KMS-11 (cell line): ENCODE results near the gene METTL8.
A peak's percentile ranks its signal among the peaks of the same experiment; 100 is the strongest.
"Not testable (repeated sequence)": the region's sequence is repeated elsewhere in the genome, so short reads cannot be mapped to it uniquely, and the experiment has no call there.

Experiments used
- H2AFZ ChIP-seq: fragments of 200-600 bp; sonication (generic); 2 replicates; pipeline ENCODE4 v1.6.1; 2016; ENCODE audit warnings: antibody characterized with exemption, mixed run types, low read depth
- H3K27ac ChIP-seq: fragments of 200-600 bp; sonication (generic); 2 replicates; pipeline ENCODE4 v1.6.1; 2016; ENCODE audit warnings: mild to moderate bottlenecking, mixed run types
- H3K27me3 ChIP-seq: fragments of 200-600 bp; sonication (generic); 2 replicates; pipeline ENCODE4 v1.6.1; 2017; ENCODE audit warnings: mild to moderate bottlenecking, low read depth, mixed run types, moderate library complexity; ENCODE audit not compliant: insufficient read depth
- H3K36me3 ChIP-seq: fragments of 200-600 bp; sonication (generic); 2 replicates; pipeline ENCODE4 v1.6.1; 2017; ENCODE audit warnings: mild to moderate bottlenecking, mixed run types; ENCODE audit not compliant: insufficient read depth
- H3K4me1 ChIP-seq: fragments of 200-600 bp; sonication (generic); 2 replicates; pipeline ENCODE4 v1.6.1; 2016; ENCODE audit warnings: mild to moderate bottlenecking, low read depth, mixed run types; ENCODE audit not compliant: poor library complexity, severe bottlenecking
- H3K4me2 ChIP-seq: fragments of 200-600 bp; sonication (generic); 2 replicates; pipeline ENCODE4 v1.7.0; 2016; ENCODE audit warnings: mild to moderate bottlenecking, mixed run types
- H3K4me3 ChIP-seq: fragments of 200-600 bp; sonication (generic); IDR thresholded peaks from 2 replicates; pipeline ENCODE4 v1.6.1; 2017; ENCODE audit warnings: low read depth, low read length, mixed read lengths; ENCODE audit not compliant: insufficient read depth
- H3K79me2 ChIP-seq: fragments of 200-600 bp; sonication (generic); 2 replicates; pipeline ENCODE4 v1.6.1; 2016; ENCODE audit warnings: low read depth, mixed run types; ENCODE audit not compliant: insufficient read depth
- H3K9ac ChIP-seq: fragments of 200-600 bp; sonication (generic); 2 replicates; pipeline ENCODE4 v1.6.1; 2016; ENCODE audit warnings: mild to moderate bottlenecking, mixed run types
- H4K20me1 ChIP-seq: fragments of 200-600 bp; sonication (generic); 2 replicates; pipeline ENCODE4 v1.6.1; 2016; ENCODE audit warnings: mild to moderate bottlenecking, mixed run types; ENCODE audit not compliant: insufficient read depth
- CTCF ChIP-seq: fragments of 200-600 bp; sonication (generic); conservative IDR thresholded peaks from 2 replicates; pipeline ENCODE4 v1.6.1; 2017; ENCODE audit warnings: low read depth, mild to moderate bottlenecking, antibody characterized with exemption, low read length, moderate library complexity, mixed read lengths

Gene METTL8

GRCh38 chr2:171431677-171432167, 2.1 kb downstream of the METTL8 start:
- TF ChIP-seq CTCF = no peak
- Histone ChIP-seq H3K4me2 (peak overlapping the region; percentile 77; the same call in 1 of the 2 replicates), H3K4me1 (peaks cover 21% of the 10 kb centered on the region), H3K27me3 (no peaks in the 10 kb centered on the region), H3K4me3 (no peak overlapping the region), H3K36me3 (no peaks in the 10 kb centered on the region), H4K20me1 (no peaks in the 10 kb centered on the region), H3K9ac (no peak overlapping the region), H3K79me2 (peaks cover 25% of the 10 kb centered on the region; the same call in 1 of the 2 replicates), H2AFZ (no peak overlapping the region), H3K27ac (no peak overlapping the region)

GRCh38 chr2:171430516-171431410, 3.0 kb downstream of the METTL8 start:
- Histone ChIP-seq H3K4me2 (no peak overlapping the region), H3K27ac (no peak overlapping the region), H3K36me3 (no peaks in the 10 kb centered on the region), H3K79me2 (peaks cover 27% of the 10 kb centered on the region; the same call in 1 of the 2 replicates), H3K4me3 (no peak overlapping the region), H3K27me3 (no peaks in the 10 kb centered on the region), H4K20me1 (no peaks in the 10 kb centered on the region), H3K4me1 (peaks cover 16% of the 10 kb centered on the region), H2AFZ (no peak overlapping the region), H3K9ac (no peak overlapping the region)
- TF ChIP-seq CTCF = no peak

GRCh38 chr2:171422710-171423495, 10.9 kb downstream of the METTL8 start:
- H3K27me3 ChIP-seq, H3K4me3 ChIP-seq, H4K20me1 ChIP-seq, H2AFZ ChIP-seq, H3K27ac ChIP-seq, H3K4me1 ChIP-seq, H3K36me3 ChIP-seq, H3K9ac ChIP-seq, H3K79me2 ChIP-seq, H3K4me2 ChIP-seq: not testable (repeated sequence)

GRCh38 chr2:171420728-171421563, 12.8 kb downstream of the METTL8 start:
- no peaks in the 10 kb centered on the region for H4K20me1 ChIP-seq
- H3K9ac ChIP-seq = no peak overlapping the region
- H3K36me3 ChIP-seq = no peaks in the 10 kb centered on the region
- H3K27me3 ChIP-seq = no peaks in the 10 kb centered on the region
- no peak overlapping the region for H3K4me3 ChIP-seq
- H2AFZ ChIP-seq = no peak overlapping the region
- H3K4me1 ChIP-seq = no peaks in the 10 kb centered on the region
- peaks cover 2% of the 10 kb centered on the region; the same call in 1 of the 2 replicates for H3K79me2 ChIP-seq
- H3K4me2 ChIP-seq = no peak overlapping the region
- no peak overlapping the region for H3K27ac ChIP-seq
- TF ChIP-seq CTCF = no peak
